LHCN-M2 (cell line): ENCODE results near the gene PROCA1. TPM values are rescaled to one million over a fixed set of nuclear protein-coding genes. Genes with fewer than 3 reads are reported as not detected.
"Not testable (repeated sequence)": the region's sequence is repeated elsewhere in the genome, so short reads cannot be mapped to it uniquely, and the experiment has no call there.

Experiments
- DNase-seq: peaks from one replicate; pipeline ENCODE4 v3.0.0-alpha.2; 2012; ENCODE audit warnings: low read depth
- total RNA-seq: library from RNA; depleted of rRNA; stranded (reverse); fragments of >200 nt; gene quantifications from 2 replicates; pipeline ENCODE4 v1.2.3, GENCODE V29; 2014; rRNA removed

The PROCA1 gene
- total RNA-seq, 1 experiment from 2014 or later, result 2.4 TPM

DNA sequence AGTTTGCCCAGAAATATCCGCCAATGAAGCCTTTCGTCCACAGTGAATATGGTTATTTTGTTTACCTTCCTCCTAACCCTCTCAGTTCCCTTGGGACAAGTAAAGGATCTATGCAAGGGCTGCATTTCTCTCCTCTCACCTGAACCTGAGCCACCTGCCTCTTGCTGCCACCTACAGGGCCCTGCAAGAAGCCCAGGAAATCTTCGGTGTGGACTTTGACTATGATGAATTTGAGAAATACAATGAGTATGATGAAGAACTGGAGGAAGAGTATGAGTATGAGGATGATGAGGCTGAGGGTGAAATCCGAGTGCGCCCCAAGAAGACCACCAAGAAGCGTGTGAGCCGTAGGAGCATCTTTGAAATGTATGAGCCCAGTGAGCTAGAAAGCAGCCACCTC, 35.7 kb downstream of the PROCA1 start:
- DNase-seq, result no peak

GRCh38 chr17:28675490-28675889, 36.2 kb downstream of the PROCA1 start:
- DNase-seq, result no peak

GRCh38 chr17:28669918-28670317, 41.8 kb downstream of the PROCA1 start:
- DNase-seq, result no peak

DNA sequence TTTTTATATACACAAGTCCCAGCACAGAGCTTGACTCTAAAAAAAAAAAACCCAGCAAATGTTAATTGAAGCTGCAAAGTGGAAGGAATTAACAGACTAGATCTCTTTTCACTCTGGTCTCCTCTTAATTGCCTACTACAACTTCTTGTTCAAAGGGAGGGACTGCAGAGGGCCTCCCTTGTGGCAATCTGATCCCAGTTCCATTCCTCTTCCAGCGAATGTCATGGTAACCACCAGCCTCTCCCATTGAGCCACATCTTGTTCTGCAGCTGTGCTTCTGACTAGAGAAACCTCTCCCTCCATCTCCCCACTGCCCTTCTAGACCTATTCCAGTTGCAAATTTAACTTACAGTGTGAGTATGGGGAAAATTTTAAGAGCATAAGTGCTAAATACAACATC, 43.8 kb downstream of the PROCA1 start:
- DNase-seq, result peak; percentile 19

DNA sequence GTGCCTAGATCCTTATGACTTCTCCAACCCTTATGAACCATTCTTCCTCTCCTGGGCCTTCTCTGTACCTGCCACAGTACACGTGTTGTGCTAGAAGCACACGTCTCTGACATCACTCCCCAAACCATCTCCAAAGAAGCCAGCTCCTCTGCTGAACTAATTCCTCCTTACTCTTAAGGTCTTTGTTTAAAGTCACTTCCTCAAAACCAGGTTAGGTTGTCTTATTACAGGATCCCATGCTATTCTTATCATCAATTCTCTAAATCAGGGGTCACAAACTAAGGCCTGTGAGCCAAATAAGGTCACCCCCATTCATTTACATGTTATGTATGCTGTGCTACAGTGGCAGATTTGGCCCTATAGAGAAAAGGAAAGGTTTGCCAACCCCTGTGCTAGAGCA, 45.7 kb downstream of the PROCA1 start:
- no peak for DNase-seq

DNA sequence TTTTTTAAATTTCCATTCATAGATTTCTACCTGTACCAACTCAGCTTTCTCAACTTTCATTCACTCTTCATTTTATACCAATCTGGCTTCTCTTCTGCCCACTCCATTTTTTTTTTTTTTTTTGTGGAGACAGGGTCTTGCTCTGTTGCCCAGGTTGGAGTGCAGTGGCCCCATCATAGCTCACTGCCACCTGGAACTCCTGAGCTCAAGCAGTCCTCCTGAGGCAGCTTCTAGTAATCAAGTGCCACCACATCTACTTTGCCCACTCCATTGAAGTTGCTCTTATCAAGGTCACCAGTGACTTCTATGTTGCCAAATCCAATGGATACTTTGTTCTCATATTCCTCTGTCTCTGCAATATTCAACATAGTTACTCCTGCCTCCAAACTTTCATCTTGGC, 48.0 kb downstream of the PROCA1 start:
- no peak for DNase-seq

DNA sequence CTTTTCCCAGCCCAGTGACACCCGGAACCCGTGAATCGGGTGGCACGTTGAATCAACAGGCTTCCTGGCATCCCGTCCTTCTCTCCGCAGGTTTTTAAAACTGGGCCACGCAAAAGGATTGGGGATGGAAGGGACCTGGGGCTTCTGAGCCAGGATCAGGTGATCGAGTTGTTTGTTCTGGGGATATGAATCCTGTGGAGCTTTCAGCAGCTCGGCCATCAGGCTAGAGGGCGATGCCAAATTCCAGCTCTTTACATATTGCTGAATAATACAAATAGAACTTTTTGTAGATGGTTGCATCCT, 49.2 kb downstream of the PROCA1 start:
- DNase-seq, result no peak

- peak; percentile 81 for DNase-seq
Measured at GRCh38 chr17:28661635-28662526, 49.8 kb downstream of the PROCA1 start, which contains the start of the genes SDF2 and SUPT6H. SDF2 (minus strand) TSS chr17:28661906; CDS start chr17:28661876, 30 bp downstream. SUPT6H (plus strand) TSS chr17:28662205; CDS start chr17:28673402, 11,197 bp downstream.

DNA sequence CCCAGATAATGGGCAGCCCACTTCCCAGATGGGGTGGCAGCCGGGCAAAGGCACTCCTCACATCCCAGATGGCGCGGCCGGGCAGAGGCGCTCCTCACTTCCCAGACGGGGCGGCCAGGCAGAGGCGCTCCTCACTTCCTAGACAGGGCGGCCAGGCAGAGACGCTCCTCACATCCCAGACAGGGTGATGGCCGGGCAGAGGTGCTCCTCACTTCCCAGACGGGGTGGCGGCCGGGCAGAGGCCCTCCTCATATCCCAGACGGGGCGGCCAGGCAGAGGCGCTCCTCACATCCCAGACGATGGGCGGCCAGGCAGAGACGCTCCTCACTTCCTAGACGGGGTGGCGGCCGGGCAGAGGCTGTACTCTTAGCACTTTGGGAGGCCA, 52.2 kb downstream of the PROCA1 start:
- not testable (repeated sequence) for DNase-seq

DNA sequence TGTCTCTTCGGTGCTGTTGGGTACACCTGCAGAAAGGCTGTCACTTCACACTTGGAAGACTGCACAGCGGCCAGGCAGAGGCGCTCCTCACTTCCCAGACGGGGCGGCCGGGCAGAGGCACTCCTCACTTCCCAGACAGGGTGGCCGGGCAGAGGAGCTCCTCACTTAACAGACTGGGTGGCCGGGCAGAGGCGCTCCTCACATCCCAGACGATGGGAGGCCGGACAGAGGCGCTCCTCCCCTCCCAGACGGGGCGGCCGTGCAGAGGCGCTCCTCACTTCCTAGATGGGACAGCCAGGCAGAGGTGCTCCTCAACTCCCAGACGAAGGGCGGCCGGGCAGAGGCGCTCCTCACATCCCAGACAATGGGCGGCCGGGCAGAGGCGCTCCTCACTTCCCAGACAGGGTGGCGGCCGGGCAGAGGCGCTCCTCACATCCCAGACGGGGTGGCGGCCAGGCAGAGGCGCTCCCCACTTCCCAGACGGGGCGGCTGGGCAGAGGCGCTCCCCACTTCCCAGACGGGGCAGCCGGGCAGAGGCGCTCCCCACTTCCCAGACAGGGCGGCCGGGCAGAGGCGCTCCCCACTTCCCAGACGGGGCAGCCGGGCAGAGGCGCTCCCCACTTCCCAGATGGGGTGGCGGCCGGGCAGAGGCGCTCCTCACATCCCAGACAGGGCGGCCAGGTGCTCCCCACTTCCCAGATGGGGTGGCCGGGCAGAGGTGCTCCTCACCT, 52.8 kb downstream of the PROCA1 start:
- DNase-seq, result not testable (repeated sequence)

- not testable (repeated sequence) for DNase-seq
Measured at GRCh38 chr17:28658342-28658741, 53.3 kb downstream of the PROCA1 start.

DNA sequence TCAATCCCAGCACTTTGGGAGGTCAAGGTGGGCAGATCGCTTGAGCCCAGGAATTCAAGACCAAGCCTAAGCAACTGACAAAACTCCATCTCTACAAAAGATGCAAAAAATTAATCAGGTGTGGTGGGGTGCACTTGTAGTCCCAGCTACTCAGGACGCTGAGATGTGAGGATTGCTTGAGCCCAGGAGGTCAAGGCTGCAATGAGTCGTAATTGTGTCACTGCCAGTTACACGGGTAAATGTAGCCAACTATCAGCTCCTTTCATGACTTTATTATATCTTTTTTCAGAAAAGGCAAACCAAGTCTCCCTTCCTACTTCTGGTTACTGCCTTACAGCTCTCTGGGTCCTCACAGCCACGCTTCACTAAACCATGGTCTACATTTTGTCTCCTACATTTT, 53.9 kb downstream of the PROCA1 start:
- peak; percentile 36 for DNase-seq

DNA sequence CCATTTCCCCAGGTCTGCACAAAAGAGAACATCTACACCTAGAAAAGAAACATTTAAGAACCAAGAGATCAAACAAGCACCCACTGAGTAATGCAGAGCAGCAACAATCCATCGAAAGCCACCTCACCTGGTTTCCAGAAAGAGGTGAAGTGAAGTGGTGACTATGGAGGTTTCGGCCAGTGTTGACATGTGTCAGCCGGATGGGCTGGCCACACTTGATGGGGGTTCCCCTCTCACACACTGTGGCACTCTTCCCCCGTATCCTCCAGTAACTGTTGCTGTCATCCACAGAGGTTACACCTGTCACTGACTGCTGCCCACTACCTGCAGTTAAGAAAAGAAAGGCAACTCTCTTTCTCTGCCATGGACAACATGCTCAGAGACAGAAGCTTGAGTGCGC, 56.5 kb downstream of the PROCA1 start:
- DNase-seq, result no peak

Other genes starting within 250 kb of the PROCA1 start
- gene SLC13A2, start 238.2 kb downstream of the PROCA1 start, total RNA-seq, result not detected in 2 replicates
- gene FOXN1, start 205.5 kb downstream of the PROCA1 start, total RNA-seq, result not detected in 2 replicates
- gene UNC119, start 159.3 kb downstream of the PROCA1 start, total RNA-seq, result 44.3 and 47.6 TPM in 2 replicates
- 45.2 and 65.0 TPM in 2 replicates for gene PIGS, start 140.4 kb downstream of the PROCA1 start, total RNA-seq
- gene ALDOC, start 135.0 kb downstream of the PROCA1 start, total RNA-seq, result 38.5 and 47.4 TPM in 2 replicates
- gene SPAG5, start 112.9 kb downstream of the PROCA1 start, total RNA-seq, result 89.8 and 106 TPM in 2 replicates
- 3.5 and 6.1 TPM in 2 replicates for gene RSKR, start 97.7 kb downstream of the PROCA1 start, total RNA-seq
- gene BLTP2, start 66.7 kb downstream of the PROCA1 start, total RNA-seq, result 119 and 139 TPM in 2 replicates
- 47.5 and 47.6 TPM in 2 replicates for gene SDF2, start 50.0 kb downstream of the PROCA1 start, total RNA-seq
- 31.8 and 39.8 TPM in 2 replicates for gene SUPT6H, start 49.7 kb downstream of the PROCA1 start, total RNA-seq
- gene RAB34, start 6.0 kb upstream of the PROCA1 start, total RNA-seq, result 396 and 449 TPM in 2 replicates
- 312 and 418 TPM in 2 replicates for gene RPL23A, start 8.1 kb upstream of the PROCA1 start, total RNA-seq
- gene TLCD1, start 14.3 kb upstream of the PROCA1 start, total RNA-seq, result 9.2 and 9.9 TPM in 2 replicates
- 2.2 and 3.4 TPM in 2 replicates for gene NEK8, start 16.9 kb upstream of the PROCA1 start, total RNA-seq
- gene TRAF4, start 32.1 kb upstream of the PROCA1 start, total RNA-seq, result 37.4 and 57.5 TPM in 2 replicates
- 16.2 and 18.0 TPM in 2 replicates for gene FAM222B, start 130.9 kb upstream of the PROCA1 start, total RNA-seq
- 41.3 and 49.2 TPM in 2 replicates for gene ERAL1, start 143.1 kb upstream of the PROCA1 start, total RNA-seq
- gene FLOT2, start 185.8 kb upstream of the PROCA1 start, total RNA-seq, result 23.7 and 31.6 TPM in 2 replicates
- 4.6 and 5.2 TPM in 2 replicates for gene DHRS13, start 191.2 kb upstream of the PROCA1 start, total RNA-seq
- 28.2 and 29.0 TPM in 2 replicates for gene PHF12, start 239.6 kb upstream of the PROCA1 start, total RNA-seq